HEK293 (cell line): ENCODE results near the gene DLG2.

Experiments used
- CTCF ChIA-PET: fragments of 350-600 bp; formaldehyde crosslinking; extraction: SDS; loops from one replicate; lab custom pipeline; 2021; ENCODE audit warnings: antibody characterized with exemption; lab: Yijun Ruan, JAX
- POLR2A ChIA-PET: fragments of 300-600 bp; formaldehyde crosslinking; extraction: SDS; loops from one replicate; lab custom pipeline; 2020; ENCODE audit warnings: antibody characterized with exemption, inconsistent platforms; lab: Yijun Ruan, JAX
- H3K27ac ChIP-seq: fragments of 200-500 bp; sonication (Bioruptor generic); 2 replicates; pipeline ENCODE4 v1.5.1; 2014; ENCODE audit warnings: low read depth, low read length, control low read depth, inconsistent platforms; ENCODE audit errors: extremely low read depth
- H3K36me3 ChIP-seq, 2 experiments: fragments of 200-500 bp in 1 of 2; sonication (Bioruptor generic) in 1 of 2; 1 replicate in 1 of 2; 2 replicates in 1 of 2; pipeline ENCODE4 v1.5.1; 2014 to 2017; ENCODE audit warnings: inconsistent platforms in 2 of 2, low read length in 2 of 2; ENCODE audit not compliant: control insufficient read depth in 2 of 2, insufficient read depth in 1 of 2
- H3K4me1 ChIP-seq: fragments of 200-500 bp; sonication (Bioruptor generic); 2 replicates; pipeline ENCODE4 v1.5.1; 2014; ENCODE audit warnings: mild to moderate bottlenecking, low read length, inconsistent platforms; ENCODE audit not compliant: control insufficient read depth, insufficient read depth
- H3K4me3 ChIP-seq: 2 replicates; pipeline ENCODE4 v1.5.1; 2011; ENCODE audit warnings: low read depth, mild to moderate bottlenecking, control low read depth, low read length, moderate library complexity
- H3K9me3 ChIP-seq: fragments of 200-500 bp; sonication (Bioruptor generic); 2 replicates; pipeline ENCODE4 v1.5.1; 2014; ENCODE audit warnings: low read depth, low read length, inconsistent platforms; ENCODE audit not compliant: control insufficient read depth, insufficient read depth
- ATF2 ChIP-seq: fragments of 450-650 bp; formaldehyde crosslinking; IDR thresholded peaks from 2 replicates; pipeline ENCODE4 v1.5.1; 2016; ENCODE audit warnings: missing biosample characterization, missing genetic modification characterization, low read depth
- GFI1B ChIP-seq: fragments of 450-650 bp; formaldehyde crosslinking; IDR thresholded peaks from 2 replicates; pipeline ENCODE4 v1.5.1; 2016; ENCODE audit warnings: missing biosample characterization, missing genetic modification characterization
- GLI2 ChIP-seq: fragments of 450-650 bp; formaldehyde crosslinking; IDR thresholded peaks from 2 replicates; pipeline ENCODE4; 2017; ENCODE audit warnings: missing biosample characterization, missing genetic modification characterization, low read depth, borderline replicate concordance
- KLF1 ChIP-seq: fragments of 450-650 bp; formaldehyde crosslinking; IDR thresholded peaks from 2 replicates; pipeline ENCODE4 v1.5.1; 2016; ENCODE audit warnings: missing biosample characterization, missing genetic modification characterization
- PRDM1 ChIP-seq: fragments of 450-650 bp; formaldehyde crosslinking; IDR thresholded peaks from 2 replicates; pipeline ENCODE4; 2016; ENCODE audit warnings: missing biosample characterization, missing genetic modification characterization
- PRDM2 ChIP-seq: fragments of 450-650 bp; formaldehyde crosslinking; IDR thresholded peaks from 2 replicates; pipeline ENCODE4 v1.5.1; 2016; ENCODE audit warnings: missing biosample characterization, missing genetic modification characterization, borderline replicate concordance
- REPIN1 ChIP-seq: fragments of 450-650 bp; formaldehyde crosslinking; IDR thresholded peaks from 2 replicates; pipeline ENCODE4 v1.5.1; 2017; ENCODE audit warnings: missing biosample characterization, missing genetic modification characterization, low read depth
- YY2 ChIP-seq: fragments of 450-650 bp; formaldehyde crosslinking; IDR thresholded peaks from 2 replicates; pipeline ENCODE4 v1.5.1; 2016; ENCODE audit warnings: missing biosample characterization, missing genetic modification characterization
- ZNF623 ChIP-seq: fragments of 450-650 bp; formaldehyde crosslinking; IDR thresholded peaks from 2 replicates; pipeline ENCODE4 v1.5.1; 2016; ENCODE audit warnings: missing biosample characterization, missing genetic modification characterization
- TF ChIP-seq, protein P1 (sequence below): fragments of 450-650 bp; formaldehyde crosslinking; conservative IDR thresholded peaks from 2 replicates; pipeline ENCODE4 v1.5.1; 2016; ENCODE audit warnings: low read depth, missing biosample characterization, missing genetic modification characterization
- TF ChIP-seq, protein P2 (sequence below): fragments of 450-650 bp; formaldehyde crosslinking; IDR thresholded peaks from 2 replicates; pipeline ENCODE4 v1.5.1; 2017; ENCODE audit warnings: missing biosample characterization, missing genetic modification characterization

DLG2 gene

DNA sequence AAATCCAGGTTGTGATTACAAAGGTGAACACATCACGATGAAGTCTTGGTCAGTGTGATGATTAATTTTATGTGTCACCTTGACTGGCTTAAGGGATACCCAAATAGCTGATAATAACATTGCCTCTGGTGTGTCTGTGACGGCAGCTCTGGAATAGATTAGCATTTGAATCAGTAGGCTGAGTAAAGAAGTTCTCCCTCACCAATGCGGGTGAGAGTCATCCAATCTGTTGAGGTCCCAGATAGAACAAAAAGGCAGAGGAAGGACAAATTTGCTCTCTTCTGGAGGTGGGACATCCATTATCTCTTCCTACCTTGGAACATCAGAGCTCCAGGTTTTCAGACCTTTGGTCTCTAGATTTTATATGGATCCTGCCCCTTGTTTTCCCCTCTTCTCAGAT, 1484.7 kb downstream of the DLG2 start:
- H3K27ac ChIP-seq = no peak overlapping the region
- no peaks in the 10 kb centered on the region for H3K9me3 ChIP-seq
- TF ChIP-seq YY2 (tag by site-specific recombination) (no peak), ATF2 (tag by site-specific recombination) (no peak), KLF1 (no peak), GLI2 (tag by site-specific recombination) (no peak), PRDM1 (tag by site-specific recombination) (no peak), PRDM2 (tag by site-specific recombination) (no peak), REPIN1 (tag by site-specific recombination) (no peak), GFI1B (tag by site-specific recombination) (no peak), ZNF623 (no peak)
- TF ChIP-seq, protein P1, sequence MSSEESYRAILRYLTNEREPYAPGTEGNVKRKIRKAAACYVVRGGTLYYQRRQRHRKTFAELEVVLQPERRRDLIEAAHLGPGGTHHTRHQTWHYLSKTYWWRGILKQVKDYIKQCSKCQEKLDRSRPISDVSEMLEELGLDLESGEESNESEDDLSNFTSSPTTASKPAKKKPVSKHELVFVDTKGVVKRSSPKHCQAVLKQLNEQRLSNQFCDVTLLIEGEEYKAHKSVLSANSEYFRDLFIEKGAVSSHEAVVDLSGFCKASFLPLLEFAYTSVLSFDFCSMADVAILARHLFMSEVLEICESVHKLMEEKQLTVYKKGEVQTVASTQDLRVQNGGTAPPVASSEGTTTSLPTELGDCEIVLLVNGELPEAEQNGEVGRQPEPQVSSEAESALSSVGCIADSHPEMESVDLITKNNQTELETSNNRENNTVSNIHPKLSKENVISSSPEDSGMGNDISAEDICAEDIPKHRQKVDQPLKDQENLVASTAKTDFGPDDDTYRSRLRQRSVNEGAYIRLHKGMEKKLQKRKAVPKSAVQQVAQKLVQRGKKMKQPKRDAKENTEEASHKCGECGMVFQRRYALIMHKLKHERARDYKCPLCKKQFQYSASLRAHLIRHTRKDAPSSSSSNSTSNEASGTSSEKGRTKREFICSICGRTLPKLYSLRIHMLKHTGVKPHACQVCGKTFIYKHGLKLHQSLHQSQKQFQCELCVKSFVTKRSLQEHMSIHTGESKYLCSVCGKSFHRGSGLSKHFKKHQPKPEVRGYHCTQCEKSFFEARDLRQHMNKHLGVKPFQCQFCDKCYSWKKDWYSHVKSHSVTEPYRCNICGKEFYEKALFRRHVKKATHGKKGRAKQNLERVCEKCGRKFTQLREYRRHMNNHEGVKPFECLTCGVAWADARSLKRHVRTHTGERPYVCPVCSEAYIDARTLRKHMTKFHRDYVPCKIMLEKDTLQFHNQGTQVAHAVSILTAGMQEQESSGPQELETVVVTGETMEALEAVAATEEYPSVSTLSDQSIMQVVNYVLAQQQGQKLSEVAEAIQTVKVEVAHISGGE = no peak
- TF ChIP-seq, protein P2, sequence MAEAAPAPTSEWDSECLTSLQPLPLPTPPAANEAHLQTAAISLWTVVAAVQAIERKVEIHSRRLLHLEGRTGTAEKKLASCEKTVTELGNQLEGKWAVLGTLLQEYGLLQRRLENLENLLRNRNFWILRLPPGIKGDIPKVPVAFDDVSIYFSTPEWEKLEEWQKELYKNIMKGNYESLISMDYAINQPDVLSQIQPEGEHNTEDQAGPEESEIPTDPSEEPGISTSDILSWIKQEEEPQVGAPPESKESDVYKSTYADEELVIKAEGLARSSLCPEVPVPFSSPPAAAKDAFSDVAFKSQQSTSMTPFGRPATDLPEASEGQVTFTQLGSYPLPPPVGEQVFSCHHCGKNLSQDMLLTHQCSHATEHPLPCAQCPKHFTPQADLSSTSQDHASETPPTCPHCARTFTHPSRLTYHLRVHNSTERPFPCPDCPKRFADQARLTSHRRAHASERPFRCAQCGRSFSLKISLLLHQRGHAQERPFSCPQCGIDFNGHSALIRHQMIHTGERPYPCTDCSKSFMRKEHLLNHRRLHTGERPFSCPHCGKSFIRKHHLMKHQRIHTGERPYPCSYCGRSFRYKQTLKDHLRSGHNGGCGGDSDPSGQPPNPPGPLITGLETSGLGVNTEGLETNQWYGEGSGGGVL (tag by site-specific recombination) = no peak
- ChIA-PET POLR2A (no interaction called here), CTCF (interaction anchor here (1.0 kb wide), 1 partner anchor 306 kb away, joined by 3 read pairs; no protein-coding TSS in a partner anchor)
- no peaks in the 10 kb centered on the region for H3K36me3 ChIP-seq
- no peaks in the 10 kb centered on the region for H3K4me1 ChIP-seq
- no peak overlapping the region for H3K4me3 ChIP-seq
